Trophoblast cell (in vitro differentiated cells and primary cell): ENCODE data around the gene YES1.

ENCODE experiments used
- DNase-seq, 2 donors: peaks; one replicate each; pipeline ENCODE4 v3.0.0-alpha.2; 2016
- H2AFZ ChIP-seq: 2 replicates; pipeline ENCODE4 v1.6.1; 2013; ENCODE audit warnings: low read length, moderate library complexity, mild to moderate bottlenecking; ENCODE audit not compliant: insufficient read depth, poor library complexity
- H2AK5ac ChIP-seq: 2 replicates; pipeline ENCODE4 v1.6.1; 2013; ENCODE audit warnings: mild to moderate bottlenecking, low read length
- H2BK120ac ChIP-seq: 2 replicates; pipeline ENCODE4 v1.6.1; 2013; ENCODE audit warnings: low read length, mild to moderate bottlenecking, moderate library complexity; ENCODE audit not compliant: insufficient read depth, poor library complexity
- H2BK12ac ChIP-seq: 2 replicates; pipeline ENCODE4 v1.6.1; 2013; ENCODE audit warnings: mild to moderate bottlenecking, low read length, moderate library complexity
- H2BK5ac ChIP-seq: 2 replicates; pipeline ENCODE4 v1.6.1; 2013; ENCODE audit warnings: low read length, low read depth, moderate library complexity, mild to moderate bottlenecking; ENCODE audit not compliant: poor library complexity
- H3K14ac ChIP-seq: 2 replicates; pipeline ENCODE4 v1.6.1; 2013; ENCODE audit warnings: mild to moderate bottlenecking, low read length
- H3K18ac ChIP-seq: 2 replicates; pipeline ENCODE4 v1.6.1; 2013; ENCODE audit warnings: mild to moderate bottlenecking, low read length
- H3K23ac ChIP-seq: 2 replicates; pipeline ENCODE4 v1.6.1; 2013; ENCODE audit warnings: low read length
- H3K27ac ChIP-seq: 2 replicates; pipeline ENCODE4 v1.5.1; 2013; ENCODE audit warnings: low read depth, mild to moderate bottlenecking, inconsistent platforms, low read length, moderate library complexity
- H3K27me3 ChIP-seq: 2 replicates; pipeline ENCODE4 v1.6.1; 2013; ENCODE audit warnings: inconsistent platforms, mild to moderate bottlenecking, low read length, moderate library complexity; ENCODE audit not compliant: insufficient read depth
- H3K36me3 ChIP-seq, 2 experiments: 1 replicate in 1 of 2; 2 replicates in 1 of 2; pipeline ENCODE4 v1.6.1; 2013; ENCODE audit warnings: low read length in 2 of 2, mild to moderate bottlenecking in 2 of 2, moderate library complexity in 1 of 2; ENCODE audit not compliant: insufficient read depth in 2 of 2, control insufficient read depth in 1 of 2
- H3K4ac ChIP-seq: 2 replicates; pipeline ENCODE4 v1.6.1; 2013; ENCODE audit warnings: low read depth, mild to moderate bottlenecking, low read length, moderate library complexity
- H3K4me1 ChIP-seq, 2 experiments: 1 replicate in 1 of 2; 2 replicates in 1 of 2; pipeline ENCODE4 v1.6.1; 2013; ENCODE audit warnings: low read length in 2 of 2, mild to moderate bottlenecking in 2 of 2, moderate library complexity in 1 of 2; ENCODE audit not compliant: insufficient read depth in 2 of 2, control insufficient read depth in 1 of 2
- H3K4me2 ChIP-seq: 2 replicates; pipeline ENCODE4 v1.6.1; 2013; ENCODE audit warnings: inconsistent platforms, mild to moderate bottlenecking, low read length, moderate library complexity
- H3K4me3 ChIP-seq: 2 replicates; pipeline ENCODE4 v1.5.1; 2013; ENCODE audit warnings: mild to moderate bottlenecking, low read depth, low read length, inconsistent platforms
- H3K79me1 ChIP-seq: one replicate; pipeline ENCODE4 v1.6.1; 2013; ENCODE audit warnings: low read length
- H3K79me2 ChIP-seq: 2 replicates; pipeline ENCODE4 v1.6.1; 2013; ENCODE audit warnings: low read length, mild to moderate bottlenecking; ENCODE audit not compliant: control insufficient read depth, insufficient read depth, poor library complexity
- H3K9ac ChIP-seq: 2 replicates; pipeline ENCODE4 v1.6.1; 2013; ENCODE audit warnings: mild to moderate bottlenecking, low read length
- H3K9me3 ChIP-seq: 2 replicates; pipeline ENCODE4 v1.6.1; 2013; ENCODE audit warnings: low read depth, mild to moderate bottlenecking, control low read depth, inconsistent platforms, low read length; ENCODE audit not compliant: insufficient read depth
- H4K12ac ChIP-seq: 2 replicates; pipeline ENCODE4 v1.6.1; 2013; ENCODE audit warnings: low read depth, mild to moderate bottlenecking, low read length, moderate library complexity
- H4K8ac ChIP-seq: 2 replicates; pipeline ENCODE4 v1.6.1; 2013; ENCODE audit warnings: low read depth, mild to moderate bottlenecking, low read length, moderate library complexity
- H4K91ac ChIP-seq: one replicate; pipeline ENCODE4 v1.6.1; 2013; ENCODE audit warnings: low read depth, mild to moderate bottlenecking, low read length, moderate library complexity
- WGBS: extraction: QIAGEN DNeasy Blood & Tissue Kit; methylation state at CpG from one replicate; pipeline ENCODE4 v1.1.7; 2013; ENCODE audit warnings: missing lambda C conversion rate; ENCODE audit not compliant: insufficient read length, insufficient coverage; ENCODE audit errors: extremely low coverage; 5-methylcytosine and 5-hydroxymethylcytosine counted together

YES1 gene

GRCh38 chr18:693466-694187, 118.4 kb downstream of the YES1 start:
- WGBS = no CpG with 5 or more reads among the region's 8 CpGs
- no peak overlapping the region for H3K9ac ChIP-seq
- H3K27me3 ChIP-seq = no peaks in the 10 kb centered on the region
- no peaks in the 10 kb centered on the region for H3K9me3 ChIP-seq
- H2BK120ac ChIP-seq = no peak overlapping the region
- no peak overlapping the region for H4K12ac ChIP-seq
- H2AK5ac ChIP-seq = no peak overlapping the region
- peaks cover 14 to 23% of the 10 kb centered on the region in 2 experiments for H3K36me3 ChIP-seq
- no peak overlapping the region for H2BK12ac ChIP-seq
- H3K23ac ChIP-seq = no peak overlapping the region
- no peak overlapping the region for H4K8ac ChIP-seq
- no peak overlapping the region for H3K14ac ChIP-seq
- DNase-seq = no peak
- no peak overlapping the region for H3K27ac ChIP-seq
- no peak overlapping the region for H2BK5ac ChIP-seq
- no peaks in the 10 kb centered on the region for H3K79me2 ChIP-seq
- no peaks in the 10 kb centered on the region for H3K79me1 ChIP-seq
- H3K4me3 ChIP-seq = no peak overlapping the region
- H3K4me2 ChIP-seq = no peak overlapping the region
- no peak overlapping the region for H3K18ac ChIP-seq
- H3K4me1 ChIP-seq = no peaks in the 10 kb centered on the region
- no peak overlapping the region for H2AFZ ChIP-seq
- H3K4ac ChIP-seq = no peak overlapping the region
- H4K91ac ChIP-seq = no peak overlapping the region

- DNase-seq = no peak
- no peak overlapping the region for H4K8ac ChIP-seq
- H2BK120ac ChIP-seq = no peak overlapping the region
- no peak overlapping the region for H2AFZ ChIP-seq
- H2BK5ac ChIP-seq = no peak overlapping the region
- no peak overlapping the region for H3K18ac ChIP-seq
- H3K9me3 ChIP-seq = no peaks in the 10 kb centered on the region
- H3K4ac ChIP-seq = no peak overlapping the region
- no peak overlapping the region for H3K23ac ChIP-seq
- H3K4me1 ChIP-seq = no peaks in the 10 kb centered on the region
- H3K9ac ChIP-seq = no peak overlapping the region
- no peak overlapping the region for H3K27ac ChIP-seq
- H3K4me3 ChIP-seq = no peak overlapping the region
- H3K36me3 ChIP-seq = peaks cover 13 to 23% of the 10 kb centered on the region in 2 experiments
- no peaks in the 10 kb centered on the region for H3K79me2 ChIP-seq
- no peaks in the 10 kb centered on the region for H3K27me3 ChIP-seq
- H4K91ac ChIP-seq = no peak overlapping the region
- no peak overlapping the region for H4K12ac ChIP-seq
- no CpG with 5 or more reads among the region's 6 CpGs for WGBS
- H3K79me1 ChIP-seq = no peaks in the 10 kb centered on the region
- H3K14ac ChIP-seq = no peak overlapping the region
- no peak overlapping the region for H3K4me2 ChIP-seq
- H2AK5ac ChIP-seq = no peak overlapping the region
- H2BK12ac ChIP-seq = no peak overlapping the region
These were observed 119.2 kb downstream of the YES1 start for GRCh38 chr18:692824-693223.

GRCh38 chr18:688323-688722, 123.7 kb downstream of the YES1 start:
- Histone ChIP-seq H3K14ac (no peak overlapping the region), H3K27ac (no peak overlapping the region), H3K27me3 (no peaks in the 10 kb centered on the region), H3K9me3 (no peaks in the 10 kb centered on the region), H4K8ac (no peak overlapping the region), H3K23ac (no peak overlapping the region), H3K4me2 (no peak overlapping the region), H3K4me1 (no peaks in the 10 kb centered on the region), H3K18ac (no peak overlapping the region), H3K9ac (no peak overlapping the region), H4K12ac (no peak overlapping the region), H3K4ac (no peak overlapping the region), H2AK5ac (no peak overlapping the region), H2AFZ (no peak overlapping the region), H3K4me3 (no peak overlapping the region), H2BK12ac (no peak overlapping the region), H2BK5ac (no peak overlapping the region), H3K79me2 (no peaks in the 10 kb centered on the region), H2BK120ac (no peak overlapping the region), H4K91ac (no peak overlapping the region), H3K79me1 (no peaks in the 10 kb centered on the region), H3K36me3 (peaks cover 13 to 25% of the 10 kb centered on the region in 2 experiments)
- no peak for DNase-seq
- no CpG with 5 or more reads among the region's 5 CpGs for WGBS

GRCh38 chr18:686339-687111, 125.5 kb downstream of the YES1 start:
- no peak for DNase-seq
- Histone ChIP-seq H3K18ac (no peak overlapping the region), H3K9me3 (no peaks in the 10 kb centered on the region), H4K12ac (no peak overlapping the region), H3K4me2 (no peak overlapping the region), H4K8ac (no peak overlapping the region), H2BK120ac (no peak overlapping the region), H3K79me2 (no peaks in the 10 kb centered on the region), H3K79me1 (no peaks in the 10 kb centered on the region), H3K27ac (no peak overlapping the region), H3K36me3 (peaks cover 10 to 18% of the 10 kb centered on the region in 2 experiments), H2BK5ac (no peak overlapping the region), H3K27me3 (no peaks in the 10 kb centered on the region), H3K4me1 (no peaks in the 10 kb centered on the region), H4K91ac (no peak overlapping the region), H3K4me3 (no peak overlapping the region), H2BK12ac (no peak overlapping the region), H3K23ac (no peak overlapping the region), H2AFZ (no peak overlapping the region), H3K4ac (no peak overlapping the region), H3K14ac (no peak overlapping the region), H3K9ac (no peak overlapping the region), H2AK5ac (no peak overlapping the region)
- WGBS = no CpG with 5 or more reads among the region's 11 CpGs
